ENCODE measurements around the gene NPB. TPM values are rescaled to one million over a fixed set of nuclear protein-coding genes. Genes with fewer than 3 reads are reported as not detected.

Gene NPB
- 2.0 TPM for total RNA-seq

DNA sequence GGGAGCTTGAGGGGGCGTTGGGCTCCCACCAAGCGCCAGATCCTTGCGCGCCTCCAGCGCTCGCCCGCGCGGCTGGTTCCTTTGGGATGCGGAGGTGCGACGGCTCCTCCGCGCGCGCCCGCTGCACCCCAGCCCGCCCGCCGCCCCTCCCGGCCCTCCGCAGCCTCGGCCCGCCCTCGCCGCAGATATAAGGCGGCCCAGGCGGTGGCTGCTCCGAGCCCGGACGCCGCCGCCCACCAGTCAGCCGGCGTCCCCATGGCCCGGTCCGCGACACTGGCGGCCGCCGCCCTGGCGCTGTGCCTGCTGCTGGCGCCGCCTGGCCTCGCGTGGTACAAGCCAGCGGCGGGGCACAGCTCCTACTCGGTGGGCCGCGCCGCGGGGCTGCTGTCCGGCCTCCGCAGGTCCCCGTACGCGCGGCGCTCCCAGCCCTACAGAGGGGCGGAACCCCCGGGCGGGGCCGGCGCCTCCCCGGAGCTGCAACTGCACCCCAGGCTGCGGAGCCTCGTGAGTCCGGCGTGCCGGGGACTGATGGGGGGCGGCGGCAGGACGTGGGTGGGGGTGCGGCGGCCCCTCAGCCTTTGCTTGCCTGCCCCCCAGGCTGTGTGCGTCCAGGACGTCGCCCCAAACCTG lies at the start of gene NPB:
Gene NPB, plus strand, starts transcription at position 216 of the 630 bp plus-strand sequence. Its CDS starts 40 bp downstream, at position 256.
- DNase-seq: no peak

DNA sequence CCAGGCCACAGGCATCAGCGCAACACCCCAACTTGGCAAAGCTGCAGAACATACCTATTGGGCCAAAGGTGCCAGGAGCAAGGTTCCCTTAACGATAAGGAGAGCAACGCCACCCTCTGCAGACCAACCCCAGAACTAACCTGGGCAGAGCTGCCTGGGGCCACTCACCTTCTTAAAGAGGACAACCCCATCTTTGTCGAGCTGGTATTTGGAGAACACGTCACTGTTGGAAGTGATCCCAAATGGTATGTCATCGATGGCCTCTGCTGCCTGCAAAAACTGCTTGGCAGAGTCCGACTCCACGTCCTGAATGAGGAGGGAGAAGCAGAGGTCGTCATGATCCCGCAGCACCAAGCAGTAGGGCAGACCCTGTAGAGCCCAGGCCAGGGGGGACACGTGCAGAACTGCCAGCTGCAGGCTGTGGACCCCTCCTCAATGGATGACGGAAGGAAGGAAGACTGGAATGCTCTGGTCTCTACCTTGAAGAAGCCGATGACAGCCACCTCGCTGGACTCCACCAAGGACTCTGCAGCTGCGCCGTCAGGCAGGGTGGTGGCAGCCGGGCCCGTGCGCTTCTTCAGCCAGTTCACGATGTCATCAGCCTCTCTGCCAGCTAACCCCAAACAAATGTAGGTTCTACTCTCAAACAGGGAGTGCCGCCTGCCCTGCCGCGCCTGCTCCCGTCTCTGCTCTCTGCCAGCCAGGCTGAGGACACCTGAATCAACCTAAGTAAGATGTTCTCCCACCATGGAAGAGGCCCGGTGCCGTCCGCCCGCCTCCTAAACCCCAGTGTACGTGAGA lies 46.9 kb upstream of the NPB start:
- DNase-seq: no peak

DNA sequence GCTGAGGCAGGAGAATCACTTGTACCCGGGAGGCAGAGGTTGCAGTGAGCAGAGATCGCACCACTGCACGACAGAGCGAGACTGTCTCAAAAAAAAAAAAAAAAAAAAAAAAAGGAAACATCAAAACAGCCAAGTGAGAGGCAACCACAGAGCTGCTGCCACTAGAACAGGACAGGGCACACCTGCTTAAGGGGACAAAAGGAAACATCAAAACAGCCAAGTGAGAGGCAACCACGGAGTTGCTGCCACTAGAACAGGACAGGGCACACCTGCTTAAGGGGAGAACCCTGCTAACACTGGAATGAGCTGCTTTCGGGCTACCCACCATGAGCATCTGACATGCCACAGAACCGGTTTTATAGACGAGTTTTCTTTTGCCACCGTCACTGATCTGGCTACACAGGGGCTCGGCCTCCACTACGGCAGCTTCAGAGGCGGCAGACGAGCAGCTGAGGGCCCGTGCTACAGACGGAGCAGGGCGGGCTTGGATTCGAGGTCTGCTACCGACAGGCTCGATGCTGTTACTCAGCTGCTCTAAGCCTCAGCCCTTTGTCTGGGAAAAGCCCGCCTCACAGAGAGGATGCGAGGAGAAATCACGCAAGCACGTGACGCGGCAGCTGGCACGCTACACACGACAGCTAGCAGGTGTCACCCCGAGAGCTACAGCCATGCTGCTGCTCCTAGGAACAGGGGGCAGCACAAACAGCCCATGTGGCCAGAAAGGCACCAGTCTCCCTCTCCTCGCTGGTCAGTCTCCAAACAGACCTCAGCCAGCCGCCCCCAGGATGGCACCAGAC lies 43.7 kb upstream of the NPB start:
- no peak for DNase-seq

DNA sequence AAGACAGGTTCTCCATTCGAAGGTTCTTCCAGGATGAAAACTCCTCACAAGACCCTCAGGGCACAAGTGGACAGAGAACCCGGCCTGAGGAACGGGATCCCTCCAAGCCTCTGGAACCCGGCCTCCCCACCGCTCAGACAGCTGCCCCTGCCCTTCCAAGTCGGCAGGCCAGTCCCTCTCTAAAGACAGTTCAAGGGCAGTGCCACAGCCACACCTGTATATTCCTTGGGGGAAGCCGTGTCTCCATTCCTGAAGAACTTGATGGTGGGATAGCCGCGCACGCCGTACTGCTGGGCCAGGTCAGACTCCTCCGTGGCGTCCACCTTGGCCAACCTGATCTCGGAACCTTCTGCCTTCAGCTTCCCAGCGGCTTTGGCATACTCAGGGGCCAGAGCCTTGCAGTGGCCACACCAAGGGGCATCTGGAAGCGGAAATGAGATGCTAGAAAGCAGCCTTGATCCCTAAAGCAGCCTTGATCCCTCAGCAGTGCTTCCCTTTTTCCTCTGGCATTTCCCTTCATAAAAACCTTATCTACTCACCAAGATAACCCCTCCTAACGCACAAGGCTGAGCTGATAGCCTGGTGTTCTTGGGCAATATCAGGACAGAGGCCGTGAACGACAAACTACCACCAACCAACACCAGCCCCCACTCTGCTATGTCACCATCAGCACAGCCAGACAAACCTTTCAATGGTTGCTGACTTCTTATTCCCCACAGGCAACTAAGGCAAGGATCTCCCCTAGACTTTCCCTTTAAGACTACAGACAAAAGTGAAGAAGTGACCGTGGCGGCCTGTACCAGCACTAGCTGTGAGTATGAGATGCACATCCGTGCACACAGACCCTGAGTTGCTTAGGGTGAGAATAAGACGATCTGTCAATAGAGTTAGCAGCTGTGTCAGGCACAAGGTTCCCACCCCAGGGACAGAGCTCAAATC lies 42.8 kb upstream of the NPB start:
- no peak for DNase-seq

DNA sequence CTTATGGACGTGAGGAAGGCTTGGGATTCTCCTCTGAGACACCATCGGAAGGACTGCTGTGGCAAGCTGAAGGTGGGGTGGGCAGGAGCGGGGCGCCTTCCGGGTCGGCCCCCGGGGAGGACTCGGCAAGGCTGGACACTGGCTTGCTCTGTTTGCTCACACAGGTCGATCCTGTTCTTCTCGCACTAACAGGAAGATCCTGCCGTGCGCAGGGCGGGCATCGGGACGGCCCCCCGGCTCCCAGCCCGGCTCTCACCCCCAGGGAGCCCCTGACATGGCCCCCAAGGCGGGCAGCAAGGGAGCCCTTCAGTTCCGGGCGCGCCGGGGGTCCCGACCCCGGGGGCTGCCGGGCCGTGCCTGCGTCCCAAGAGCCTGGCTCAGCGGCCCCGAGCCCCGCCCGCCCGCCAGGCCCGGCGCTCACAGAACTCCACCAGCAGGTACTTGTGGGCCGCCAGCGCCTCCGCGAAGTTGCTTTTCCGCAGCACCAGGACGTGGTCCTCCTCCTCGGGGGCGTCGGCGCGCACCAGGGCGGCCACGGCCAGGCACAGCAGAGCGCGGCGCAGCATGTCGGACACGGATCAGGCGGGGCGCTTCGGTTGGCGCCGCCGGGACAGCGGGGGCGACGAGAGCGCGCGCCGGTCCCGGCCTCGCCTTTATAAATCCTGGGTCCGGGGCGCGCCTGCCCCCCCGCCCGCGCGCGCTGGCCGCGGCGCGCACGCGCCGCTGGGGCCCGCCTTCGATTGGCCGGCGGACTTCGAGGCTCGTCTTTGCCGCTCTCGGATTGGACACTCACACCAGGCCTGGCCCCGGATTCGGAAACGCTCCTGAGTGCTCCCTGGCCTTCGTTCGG lies 41.9 kb upstream of the NPB start, which contains the start of gene P4HB:
Gene P4HB, minus strand, starts transcription at position 630 of the 850 bp plus-strand sequence. Its CDS starts 64 bp downstream, at position 566.
- DNase-seq: no peak

DNA sequence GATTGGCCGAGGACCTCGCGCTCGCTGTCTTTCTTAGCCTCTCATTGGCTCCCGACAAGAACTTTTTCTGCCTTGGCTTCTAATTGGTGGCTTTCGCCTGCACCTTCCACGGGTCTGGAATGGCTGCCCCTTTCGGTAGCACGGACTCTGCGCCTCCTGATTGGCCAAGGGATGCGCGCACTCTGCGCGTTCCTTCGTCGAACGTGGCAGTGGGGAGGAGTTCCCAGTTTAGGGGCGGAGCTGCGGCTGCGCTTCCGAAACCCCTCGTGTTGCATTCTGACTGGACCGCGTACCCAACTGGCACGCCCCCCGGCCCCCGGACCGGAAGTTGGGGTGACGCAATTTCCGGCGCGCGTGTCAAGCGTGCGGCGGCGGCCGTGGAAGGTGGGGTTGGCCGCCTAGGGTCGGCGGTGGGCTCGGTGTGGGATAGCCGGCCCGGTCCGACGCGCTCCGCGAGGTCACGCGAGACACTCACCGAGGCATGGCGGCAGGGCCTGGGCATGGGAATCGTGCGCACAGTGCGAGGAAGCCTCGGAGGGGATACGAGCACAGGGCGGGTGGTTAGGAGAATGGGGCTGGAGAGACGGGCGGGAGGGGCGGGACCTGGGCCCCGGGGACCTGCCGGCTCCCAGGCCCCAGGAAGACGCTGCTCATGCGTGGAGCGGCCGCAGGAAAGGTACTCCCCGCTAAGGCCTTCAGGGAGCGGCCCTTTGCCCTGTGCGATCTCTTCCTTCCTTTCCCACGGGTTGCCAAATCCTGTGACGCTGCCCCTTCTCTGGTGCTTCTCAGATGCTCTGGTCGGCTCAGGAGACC lies 41.1 kb upstream of the NPB start:
- DNase-seq: peak; percentile 99

DNA sequence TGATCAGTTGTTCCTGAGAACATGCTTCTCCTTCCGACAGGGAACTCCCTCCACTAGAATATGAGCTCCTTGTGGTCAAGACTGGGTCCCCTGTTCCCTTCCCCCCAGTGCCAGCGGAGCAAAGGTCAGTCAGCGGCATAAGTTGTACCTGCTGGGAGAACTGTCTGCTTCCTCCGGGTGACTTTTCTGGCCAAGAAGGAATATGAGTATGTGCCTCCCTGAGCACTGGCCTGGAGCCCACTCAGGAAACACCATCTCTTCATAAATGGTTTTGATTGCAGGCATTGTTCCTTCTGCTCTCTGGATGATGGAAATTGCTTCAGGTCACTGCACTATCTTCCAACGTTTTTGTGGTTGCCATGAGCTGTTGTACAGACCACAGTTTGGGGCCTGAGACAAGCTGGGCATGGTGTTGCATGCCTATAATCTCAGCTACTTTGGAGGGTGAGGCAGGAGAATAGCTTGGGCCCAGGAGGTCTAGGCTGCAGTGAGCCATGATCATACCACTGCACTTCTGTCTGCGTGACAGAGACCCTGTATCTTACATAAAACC lies 38.8 kb upstream of the NPB start:
- DNase-seq: no peak

DNA sequence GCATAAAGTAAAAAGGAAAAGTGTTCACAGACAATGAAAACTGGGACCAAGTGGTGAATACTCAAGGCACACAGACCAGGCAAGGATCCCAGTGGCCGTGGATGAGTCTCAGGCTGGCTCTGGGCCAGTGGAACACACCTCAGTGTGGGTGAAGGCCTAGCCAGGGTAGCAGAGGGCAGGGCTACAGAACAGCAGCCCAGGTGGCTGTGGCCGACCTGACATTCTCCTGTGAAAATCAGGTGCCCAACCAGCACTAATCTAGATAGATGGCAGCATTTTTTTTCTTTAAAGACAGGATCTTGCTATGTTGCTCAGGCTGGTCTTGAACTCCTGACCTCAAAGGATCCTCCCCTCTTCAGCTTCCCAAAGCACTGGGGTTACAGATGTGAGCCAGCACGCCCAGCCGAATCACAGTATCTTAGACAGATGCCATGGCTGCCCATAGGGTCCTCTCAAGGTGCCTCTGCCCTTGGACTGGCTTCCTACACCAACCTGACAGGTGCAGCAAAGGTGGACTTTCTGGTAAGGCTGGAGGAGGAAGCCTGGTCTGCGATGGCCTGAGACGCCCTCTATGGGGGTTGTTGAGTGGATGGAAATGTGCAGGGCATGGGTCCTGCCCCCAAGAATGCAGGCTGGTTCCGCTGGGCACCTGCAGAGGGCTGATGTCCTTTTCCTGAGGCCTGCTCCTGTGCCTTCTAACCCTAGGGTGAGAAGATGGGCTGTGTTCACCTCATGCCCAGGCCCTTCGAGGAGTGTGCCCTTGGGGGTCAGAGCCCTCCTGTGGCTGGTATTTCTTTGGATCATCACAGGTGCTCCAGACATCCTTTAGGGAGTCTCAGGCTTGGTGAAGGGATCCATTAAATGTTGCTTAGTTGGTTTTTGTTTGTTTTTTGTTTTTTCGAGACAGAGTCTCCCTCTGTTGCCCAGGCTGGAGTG lies 37.9 kb upstream of the NPB start:
- DNase-seq: no peak

DNA sequence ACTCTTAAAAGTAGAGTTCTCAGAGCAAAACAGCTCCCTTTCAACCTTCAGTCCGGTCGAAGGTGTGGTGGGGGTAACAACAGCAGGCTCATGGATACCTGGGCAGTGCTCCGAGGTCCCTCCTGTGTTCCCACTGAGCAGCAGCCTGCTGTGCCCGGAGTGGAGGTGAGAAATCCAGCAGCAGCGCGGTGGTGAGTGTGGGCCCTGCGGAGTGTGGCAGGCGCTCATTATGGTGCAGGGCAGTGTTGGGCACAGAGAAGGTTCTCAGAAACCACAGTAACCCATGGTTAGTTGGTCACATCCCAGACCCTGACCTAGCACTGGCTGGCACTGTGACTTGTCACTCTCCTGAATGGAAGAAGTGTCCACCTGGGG lies 36.7 kb upstream of the NPB start:
- DNase-seq: no peak

DNA sequence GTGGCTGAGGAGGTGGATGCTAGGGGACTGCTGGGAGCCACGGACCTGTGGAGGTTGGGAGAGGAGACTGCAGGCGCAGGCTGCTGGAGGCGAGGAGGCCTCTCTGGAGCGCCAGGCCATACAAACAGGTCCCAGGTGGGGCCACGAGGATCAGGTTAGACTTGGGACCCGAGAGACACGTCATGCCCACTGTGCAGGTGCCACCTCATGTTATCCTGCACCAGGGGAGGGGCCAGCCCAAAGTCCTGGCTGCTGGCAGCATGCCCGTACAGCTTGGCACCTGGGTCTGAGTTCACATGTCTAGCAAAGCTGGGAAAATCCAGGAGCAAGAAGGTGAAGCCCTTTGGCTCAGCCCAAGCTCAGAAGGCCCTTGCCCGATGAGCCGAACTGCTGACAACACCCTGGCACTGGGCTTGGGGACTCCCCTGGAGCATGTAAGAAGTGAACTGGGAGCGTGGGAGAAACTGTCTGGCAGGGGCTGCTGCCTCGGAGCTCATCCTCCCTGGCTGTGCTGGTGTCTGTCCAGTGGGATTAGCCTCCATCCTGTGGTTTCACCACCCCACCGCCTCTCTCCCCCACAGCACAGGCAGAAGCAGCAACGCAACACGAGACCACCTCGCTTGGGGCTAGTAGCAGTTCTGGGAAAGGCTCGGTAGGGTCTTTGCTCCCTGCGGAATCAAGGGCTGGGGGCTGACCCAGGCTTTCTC lies 36.2 kb upstream of the NPB start:
- no peak for DNase-seq

DNA sequence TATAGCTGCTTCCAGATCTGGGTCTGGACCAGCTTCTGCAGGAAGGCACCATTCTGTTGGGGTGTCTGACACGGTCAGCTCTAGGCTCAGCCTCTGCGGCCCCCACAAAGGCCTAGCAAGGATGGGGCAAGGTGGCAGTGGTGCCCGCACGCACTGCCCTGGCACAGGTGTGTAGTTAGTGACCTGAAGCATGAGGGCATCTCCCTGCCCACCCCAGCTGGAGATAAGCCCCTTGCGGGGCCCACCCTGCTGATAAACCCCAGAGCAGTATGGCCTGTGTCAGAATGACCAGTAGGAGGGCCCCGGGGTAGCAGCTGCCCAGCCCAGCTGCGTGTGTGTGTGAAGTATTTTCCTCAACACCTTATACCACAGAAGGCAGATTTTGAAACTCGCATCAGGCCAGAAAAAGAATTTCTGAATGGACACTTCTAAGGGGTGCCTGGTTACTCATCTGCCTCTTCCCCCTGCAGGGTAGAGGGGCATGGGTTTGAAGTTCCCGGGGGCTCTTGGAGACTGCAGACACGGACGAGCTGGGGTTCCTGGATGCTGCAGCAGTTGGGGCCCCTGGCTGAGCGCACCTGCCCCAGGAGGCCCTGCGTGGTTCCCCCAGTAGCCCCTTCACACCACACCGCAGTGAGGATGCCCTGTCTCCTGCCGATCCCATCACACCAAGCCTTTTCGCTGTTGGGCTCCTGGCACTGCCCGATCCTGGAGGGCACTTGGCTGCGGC lies 35.4 kb upstream of the NPB start:
- no peak for DNase-seq

DNA sequence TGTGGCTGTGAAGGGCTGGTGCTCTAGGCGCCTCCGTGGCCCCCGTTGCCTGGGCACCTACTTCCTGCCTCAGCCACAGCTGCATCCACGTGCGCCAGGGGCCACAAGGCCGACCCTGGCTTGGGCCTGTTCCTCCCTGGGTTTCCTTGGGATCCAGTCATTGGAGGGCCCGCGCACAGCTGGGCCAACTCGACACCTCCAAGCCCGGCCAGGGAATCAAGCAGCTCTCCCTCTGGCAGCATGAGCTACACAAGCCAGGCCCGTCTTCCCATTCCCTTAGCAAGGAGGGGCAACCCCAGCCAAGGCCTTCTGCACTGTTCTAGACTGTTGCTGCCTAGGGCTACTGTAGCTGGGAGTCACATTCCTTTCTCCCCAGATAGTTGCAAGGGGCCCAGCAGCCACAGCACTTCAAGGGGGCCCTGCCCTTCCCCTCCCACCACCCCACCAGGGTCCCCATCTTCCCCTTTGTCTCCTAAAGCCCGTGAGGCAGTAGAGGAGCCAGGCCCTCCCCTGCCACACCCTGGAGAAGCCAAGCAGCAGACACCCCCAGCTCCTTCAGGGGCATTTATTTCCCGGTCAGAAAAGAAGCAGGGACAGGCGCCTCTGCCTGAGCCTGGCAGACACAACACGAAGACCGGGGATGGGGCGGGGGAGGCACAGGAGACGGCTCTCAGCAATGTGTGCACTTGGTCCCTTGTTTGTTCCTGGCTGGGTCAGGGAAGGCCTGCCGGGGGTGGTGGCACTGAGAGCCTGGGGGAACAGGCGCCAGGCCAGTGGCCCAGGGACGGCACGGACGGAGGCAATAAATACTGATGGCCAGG lies 34.7 kb upstream of the NPB start:
- DNase-seq: no peak

DNA sequence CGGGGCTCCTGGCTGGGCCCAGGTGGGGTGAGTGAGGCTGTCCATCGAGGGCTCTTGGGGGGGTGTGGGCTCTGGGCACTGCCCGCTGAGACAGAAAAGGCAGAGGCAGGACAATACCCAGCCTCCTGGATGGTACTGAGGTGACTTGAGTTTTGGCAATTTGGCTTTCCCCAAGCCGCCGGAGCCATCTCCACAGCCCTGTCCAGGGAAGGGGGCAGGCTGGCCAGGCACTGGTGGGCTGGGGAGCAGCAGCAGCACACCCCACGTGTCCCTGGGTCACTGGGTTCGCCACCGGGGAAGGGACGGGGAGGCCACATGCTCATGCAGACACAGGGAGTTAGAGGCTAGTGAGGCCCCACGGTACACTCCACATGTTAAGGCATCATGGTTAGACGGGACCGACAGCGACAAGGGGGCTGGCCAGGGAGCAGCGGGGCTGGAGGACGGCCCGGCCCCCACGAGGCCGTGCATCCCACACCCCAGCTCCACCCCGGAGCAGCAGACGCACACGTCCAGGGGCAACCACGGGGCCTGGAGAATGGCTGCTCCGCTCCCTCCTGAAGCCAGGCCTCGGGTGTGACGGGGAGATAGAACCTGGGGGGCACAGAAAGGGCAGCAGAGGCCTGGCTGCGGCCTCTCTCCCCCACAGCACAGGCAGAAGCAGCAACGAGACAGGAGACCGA lies 33.9 kb upstream of the NPB start:
- DNase-seq: no peak

DNA sequence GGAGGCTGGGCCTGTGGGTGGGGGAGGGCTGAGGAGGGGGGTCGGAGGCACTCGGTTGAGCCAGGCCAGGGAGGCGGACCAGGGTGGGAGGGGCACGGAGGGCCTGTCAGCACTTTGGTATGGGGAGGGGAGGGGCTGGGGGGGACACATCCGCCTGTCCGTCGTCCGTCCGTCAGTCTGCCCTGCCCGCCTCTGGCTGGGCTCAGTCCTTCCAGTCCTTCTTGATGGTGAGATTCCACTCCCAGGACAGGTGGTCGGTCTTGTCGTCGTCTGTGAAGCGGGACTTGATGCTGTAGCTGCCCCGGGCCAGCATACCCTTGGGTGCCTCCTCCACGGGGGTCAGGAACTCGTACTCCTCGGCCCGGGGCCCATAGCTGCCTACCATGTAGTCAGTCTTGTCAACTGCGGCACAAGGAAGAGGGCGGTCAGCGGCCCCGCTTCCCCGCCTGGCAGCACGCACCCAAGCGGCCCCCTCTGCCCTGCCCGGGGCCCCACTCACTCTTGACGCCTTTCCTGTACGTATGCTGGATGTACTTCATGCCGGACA lies 33.3 kb upstream of the NPB start:
- DNase-seq: no peak

All from occipital lobe (tissue), 2 donors.